GM12872 (cell line): ENCODE results near the gene OLIG1.

Experiments used
- TF ChIP-seq, protein P1 (sequence below): IDR thresholded peaks from 3 replicates; pipeline ENCODE4 v1.5.1; 2011; ENCODE audit warnings: low read depth, mild to moderate bottlenecking, low read length, moderate library complexity; ENCODE audit not compliant: insufficient read depth

OLIG1 gene

DNA sequence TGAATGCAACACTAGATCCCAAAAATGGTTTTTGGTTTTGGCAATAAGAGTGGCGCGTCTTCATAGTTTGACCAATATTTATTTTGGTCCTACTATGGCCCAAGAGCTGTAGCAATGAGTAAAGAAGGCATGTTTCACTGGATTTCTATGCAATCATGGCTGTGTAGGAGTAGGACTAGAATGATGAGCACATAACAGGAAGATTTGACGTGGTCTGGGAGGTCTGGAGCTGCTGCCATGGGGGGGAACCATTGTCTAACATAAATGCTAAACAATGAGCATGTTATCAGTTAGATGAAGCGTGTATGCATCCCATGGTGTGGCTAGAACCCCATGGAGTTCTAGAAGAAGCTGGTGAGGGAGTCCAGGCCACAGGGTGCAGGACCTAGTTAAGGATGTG lies 38.3 kb downstream of the OLIG1 start:
- TF ChIP-seq, protein P1, sequence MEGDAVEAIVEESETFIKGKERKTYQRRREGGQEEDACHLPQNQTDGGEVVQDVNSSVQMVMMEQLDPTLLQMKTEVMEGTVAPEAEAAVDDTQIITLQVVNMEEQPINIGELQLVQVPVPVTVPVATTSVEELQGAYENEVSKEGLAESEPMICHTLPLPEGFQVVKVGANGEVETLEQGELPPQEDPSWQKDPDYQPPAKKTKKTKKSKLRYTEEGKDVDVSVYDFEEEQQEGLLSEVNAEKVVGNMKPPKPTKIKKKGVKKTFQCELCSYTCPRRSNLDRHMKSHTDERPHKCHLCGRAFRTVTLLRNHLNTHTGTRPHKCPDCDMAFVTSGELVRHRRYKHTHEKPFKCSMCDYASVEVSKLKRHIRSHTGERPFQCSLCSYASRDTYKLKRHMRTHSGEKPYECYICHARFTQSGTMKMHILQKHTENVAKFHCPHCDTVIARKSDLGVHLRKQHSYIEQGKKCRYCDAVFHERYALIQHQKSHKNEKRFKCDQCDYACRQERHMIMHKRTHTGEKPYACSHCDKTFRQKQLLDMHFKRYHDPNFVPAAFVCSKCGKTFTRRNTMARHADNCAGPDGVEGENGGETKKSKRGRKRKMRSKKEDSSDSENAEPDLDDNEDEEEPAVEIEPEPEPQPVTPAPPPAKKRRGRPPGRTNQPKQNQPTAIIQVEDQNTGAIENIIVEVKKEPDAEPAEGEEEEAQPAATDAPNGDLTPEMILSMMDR, result no peak

DNA sequence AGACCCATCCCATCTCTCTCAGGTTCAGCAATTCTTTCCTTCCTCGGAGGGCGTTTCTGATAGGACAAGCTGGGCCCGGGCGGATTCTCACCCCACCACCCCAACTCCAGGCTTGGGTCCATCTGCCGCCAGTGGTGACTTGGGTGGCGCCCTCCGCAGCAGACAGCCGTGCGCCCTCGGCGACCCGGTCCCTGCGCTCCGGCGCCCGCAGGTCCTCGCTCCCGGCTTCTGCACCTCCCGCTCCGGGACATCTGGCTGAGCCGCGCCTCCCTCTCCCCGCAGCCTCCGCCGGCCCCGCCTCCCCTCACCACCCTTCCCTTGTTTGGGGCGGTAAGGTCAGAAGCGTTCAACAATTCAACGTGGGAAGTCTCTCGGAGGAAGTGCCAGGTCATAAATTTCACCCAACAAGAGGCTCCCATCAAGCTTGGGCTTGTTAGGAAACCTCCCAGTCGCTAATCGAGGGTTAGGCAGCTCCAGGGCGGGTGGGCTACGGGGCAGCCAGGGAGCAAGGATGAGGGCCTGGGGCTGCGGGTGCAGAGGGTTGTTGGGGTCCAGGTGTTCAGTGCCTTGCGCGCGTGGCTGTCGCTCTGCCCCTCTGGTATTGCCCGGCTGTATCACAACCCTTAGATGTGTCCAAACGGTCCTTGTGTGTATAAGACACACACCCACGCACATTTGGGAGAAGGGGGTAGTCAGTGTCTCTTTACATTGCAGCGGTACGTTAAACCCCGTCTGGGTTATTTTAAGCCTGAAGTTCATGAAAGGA lies 39.8 kb downstream of the OLIG1 start:
- TF ChIP-seq, protein P1, result no peak

DNA sequence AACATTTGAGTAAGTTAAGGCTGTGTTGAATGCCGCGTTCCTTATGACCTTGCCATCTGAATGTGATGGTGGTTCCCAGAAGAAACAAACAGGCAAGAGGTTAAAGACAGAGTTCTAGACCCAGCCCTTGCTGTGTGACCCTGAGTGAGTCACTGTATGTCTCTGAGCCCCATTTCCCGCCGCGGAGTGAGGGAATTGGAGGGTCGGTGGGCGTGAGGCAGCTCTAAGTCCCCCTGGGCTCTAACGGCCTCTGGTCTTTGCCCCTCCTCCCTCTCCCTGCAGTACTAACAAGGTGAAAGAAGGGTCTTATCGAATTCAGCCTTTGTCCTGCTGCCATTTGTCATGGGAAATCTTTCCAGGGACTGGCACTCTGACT lies 40.4 kb downstream of the OLIG1 start:
- TF ChIP-seq, protein P1, result no peak

DNA sequence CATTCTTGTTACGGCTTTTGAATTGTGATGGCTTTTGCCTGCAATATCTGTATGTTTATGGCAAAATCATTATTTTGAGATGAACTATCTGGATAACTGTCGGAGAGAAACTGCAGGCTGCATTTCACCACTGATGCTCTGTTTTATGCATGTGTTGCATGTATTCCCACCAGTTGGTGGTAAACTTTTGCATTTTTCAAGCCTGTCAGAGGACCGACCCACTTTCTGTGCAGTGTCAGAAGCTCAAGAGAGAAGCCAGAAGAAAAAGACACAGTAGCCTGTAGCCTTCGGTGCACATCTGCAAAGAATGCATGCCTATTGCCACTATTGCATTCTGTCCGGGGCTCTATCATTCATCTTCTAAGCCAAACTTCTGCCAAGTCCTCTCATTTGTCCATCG lies 41.6 kb downstream of the OLIG1 start:
- TF ChIP-seq, protein P1, result no peak

DNA sequence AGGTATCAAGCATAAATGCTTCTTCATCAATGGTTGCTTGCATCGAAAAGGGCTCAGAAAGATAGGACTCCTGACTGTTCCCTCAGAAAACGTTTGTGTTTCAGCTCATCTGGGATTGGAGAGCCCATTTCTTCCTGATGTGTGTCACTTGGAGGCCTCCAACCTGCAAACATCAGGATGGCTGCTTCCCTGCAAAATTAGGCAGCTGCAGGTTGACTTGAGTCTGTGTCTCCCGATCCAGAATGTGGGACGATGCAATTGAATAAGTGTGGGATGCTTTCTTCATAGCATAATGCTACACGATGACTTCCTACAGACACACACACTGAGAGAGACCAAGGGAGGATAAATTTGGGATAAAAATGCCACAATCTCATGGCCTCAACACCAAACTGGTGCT lies 42.2 kb downstream of the OLIG1 start:
- TF ChIP-seq, protein P1, result no peak

DNA sequence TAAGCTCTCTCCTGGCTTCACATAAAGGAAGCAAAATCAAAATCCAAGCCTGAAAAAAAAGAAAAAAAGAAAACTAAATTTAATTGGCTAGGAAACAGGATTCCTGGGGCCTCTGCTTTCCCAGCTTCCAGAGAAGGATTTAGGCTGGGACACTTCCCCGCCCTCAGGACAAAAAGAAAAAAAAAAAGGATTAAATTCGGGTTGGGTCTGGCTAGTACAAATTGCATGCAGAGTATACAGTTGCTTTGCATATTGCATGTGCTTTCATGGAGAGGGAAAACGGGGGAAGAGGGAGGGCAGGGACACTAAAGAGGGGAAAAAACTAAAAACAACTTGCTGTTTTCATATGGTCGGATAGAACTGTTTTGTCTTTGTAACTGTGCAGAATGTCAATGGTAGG lies 42.7 kb downstream of the OLIG1 start:
- TF ChIP-seq, protein P1, result no peak

DNA sequence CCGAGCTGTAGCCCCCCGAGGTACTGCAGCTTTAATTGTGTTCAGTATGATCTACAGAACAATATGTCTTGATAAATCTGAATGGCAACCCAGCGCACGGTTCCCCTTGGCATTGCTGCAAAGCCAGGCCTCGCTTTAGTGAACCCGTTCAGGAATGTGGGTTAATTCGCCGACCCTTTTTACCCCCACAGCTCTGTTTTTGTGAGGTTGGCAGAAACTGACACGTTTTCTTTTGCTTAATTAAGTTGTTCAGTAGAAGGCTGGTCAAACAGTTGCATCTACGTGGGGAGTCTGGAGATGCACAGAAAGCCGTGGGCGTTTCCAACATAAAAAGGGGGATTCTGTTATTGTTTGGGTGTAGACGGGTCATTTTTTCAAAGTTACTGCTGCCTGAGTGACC lies 43.2 kb downstream of the OLIG1 start:
- TF ChIP-seq, protein P1, result no peak
